HG02623 (cell line): ENCODE measurements around the gene CREB5.

Source experiments
- ATAC-seq: cut with Tn5 transposase; IDR thresholded peaks from one replicate; pipeline ENCODE4 v1.9.1; 2021; ENCODE audit warnings: moderate library complexity; ENCODE audit not compliant: unreplicated experiment

The CREB5 gene

GRCh38 chr7:28627896-28628295 is 215.6 kb downstream of the CREB5 start:
- ATAC-seq, result no peak

GRCh38 chr7:28629216-28629842 is 217.0 kb downstream of the CREB5 start:
- ATAC-seq, result no peak

GRCh38 chr7:28630350-28630749 is 218.0 kb downstream of the CREB5 start:
- no peak for ATAC-seq

GRCh38 chr7:28631995-28632394 is 219.7 kb downstream of the CREB5 start:
- ATAC-seq, result no peak

- no peak for ATAC-seq
These were observed 226.6 kb downstream of the CREB5 start for GRCh38 chr7:28638914-28639313.

- ATAC-seq, result no peak
These were observed 227.7 kb downstream of the CREB5 start for GRCh38 chr7:28640001-28640400.

- no peak for ATAC-seq
These were observed 229.6 kb downstream of the CREB5 start for GRCh38 chr7:28641752-28642545.

- no peak for ATAC-seq
These were observed 230.9 kb downstream of the CREB5 start for GRCh38 chr7:28643188-28643569.

- no peak for ATAC-seq
These were observed 231.4 kb downstream of the CREB5 start for GRCh38 chr7:28643584-28644340.

GRCh38 chr7:28645866-28646265 is 233.5 kb downstream of the CREB5 start:
- no peak for ATAC-seq

- ATAC-seq, result no peak
These were observed 234.2 kb downstream of the CREB5 start for GRCh38 chr7:28646376-28647075.

GRCh38 chr7:28647076-28647421 is 234.7 kb downstream of the CREB5 start:
- no peak for ATAC-seq

GRCh38 chr7:28649189-28649588 is 236.9 kb downstream of the CREB5 start:
- ATAC-seq, result no peak

GRCh38 chr7:28649811-28650210 is 237.5 kb downstream of the CREB5 start:
- ATAC-seq, result no peak

GRCh38 chr7:28654110-28654509 is 241.8 kb downstream of the CREB5 start:
- ATAC-seq, result no peak

- no peak for ATAC-seq
These were observed 244.2 kb downstream of the CREB5 start for GRCh38 chr7:28656529-28656928.

GRCh38 chr7:28658381-28658780 is 246.1 kb downstream of the CREB5 start:
- no peak for ATAC-seq

- ATAC-seq, result no peak
These were observed 247.8 kb downstream of the CREB5 start for GRCh38 chr7:28660132-28660531.

- no peak for ATAC-seq
These were observed 249.7 kb downstream of the CREB5 start for GRCh38 chr7:28661826-28662595.

- no peak for ATAC-seq
These were observed 253.8 kb downstream of the CREB5 start for GRCh38 chr7:28666154-28666553.

GRCh38 chr7:28668085-28668484 is 255.8 kb downstream of the CREB5 start:
- no peak for ATAC-seq
